Measurements from ENCODE around the gene TVP23C. TPM values are rescaled to one million over a fixed set of nuclear protein-coding genes. Genes with fewer than 3 reads are reported as not detected.

Gene TVP23C
- total RNA-seq, 4 donors from 2014 or later = 5.6 to 14.8 (median 8.2) TPM

DNA sequence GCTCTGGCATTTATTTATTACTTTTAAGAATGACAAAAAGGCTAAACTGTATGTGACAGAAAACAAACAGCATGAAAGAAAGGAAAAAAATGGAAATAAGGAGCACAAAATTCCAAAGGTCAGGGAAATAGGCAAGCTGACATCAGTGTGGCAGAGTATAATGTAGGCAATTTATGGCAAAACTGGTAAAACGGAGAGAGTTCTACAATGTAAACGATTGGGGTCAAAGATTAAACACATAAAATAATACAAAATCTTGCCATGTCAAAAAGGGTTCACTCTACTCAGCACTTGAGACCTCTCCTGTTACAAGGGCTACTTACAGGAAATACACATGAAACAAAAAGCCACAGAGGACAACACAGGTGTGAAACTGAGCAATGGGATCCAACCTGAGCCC is 48.8 kb downstream of the TVP23C start:
- H3K4me3 ChIP-seq (ENCODE audit: low read depth, poor library complexity, severe bottlenecking) = no peak overlapping the region
- WGBS, 2 donors = 84% methylated on average over 2 of the region's 2 CpGs
- TF ChIP-seq, protein P1, sequence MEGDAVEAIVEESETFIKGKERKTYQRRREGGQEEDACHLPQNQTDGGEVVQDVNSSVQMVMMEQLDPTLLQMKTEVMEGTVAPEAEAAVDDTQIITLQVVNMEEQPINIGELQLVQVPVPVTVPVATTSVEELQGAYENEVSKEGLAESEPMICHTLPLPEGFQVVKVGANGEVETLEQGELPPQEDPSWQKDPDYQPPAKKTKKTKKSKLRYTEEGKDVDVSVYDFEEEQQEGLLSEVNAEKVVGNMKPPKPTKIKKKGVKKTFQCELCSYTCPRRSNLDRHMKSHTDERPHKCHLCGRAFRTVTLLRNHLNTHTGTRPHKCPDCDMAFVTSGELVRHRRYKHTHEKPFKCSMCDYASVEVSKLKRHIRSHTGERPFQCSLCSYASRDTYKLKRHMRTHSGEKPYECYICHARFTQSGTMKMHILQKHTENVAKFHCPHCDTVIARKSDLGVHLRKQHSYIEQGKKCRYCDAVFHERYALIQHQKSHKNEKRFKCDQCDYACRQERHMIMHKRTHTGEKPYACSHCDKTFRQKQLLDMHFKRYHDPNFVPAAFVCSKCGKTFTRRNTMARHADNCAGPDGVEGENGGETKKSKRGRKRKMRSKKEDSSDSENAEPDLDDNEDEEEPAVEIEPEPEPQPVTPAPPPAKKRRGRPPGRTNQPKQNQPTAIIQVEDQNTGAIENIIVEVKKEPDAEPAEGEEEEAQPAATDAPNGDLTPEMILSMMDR (IDR thresholded peaks at IDR 0.05) = no peak
- TF ChIP-seq POLR2A (IDR thresholded peaks at IDR 0.05) = no peak
- DNase-seq (ENCODE audit: low spot score in 2 of 2) = no peak
- intact Hi-C loops (cut with DNase I; ENCODE audit: low total_unique reads) = no loop called here

GRCh38 chr17:15513856-15514459 is 49.3 kb downstream of the TVP23C start:
- WGBS, 2 donors = 79% methylated on average over 9 of the region's 9 CpGs
- TF ChIP-seq, protein P1 (IDR thresholded peaks at IDR 0.05) = no peak
- TF ChIP-seq POLR2A (IDR thresholded peaks at IDR 0.05) = no peak
- H3K4me3 ChIP-seq (ENCODE audit: low read depth, poor library complexity, severe bottlenecking) = no peak overlapping the region
- intact Hi-C loops (cut with DNase I; ENCODE audit: low total_unique reads) = no loop called here
- DNase-seq (ENCODE audit: low spot score in 2 of 2) = no peak

DNA sequence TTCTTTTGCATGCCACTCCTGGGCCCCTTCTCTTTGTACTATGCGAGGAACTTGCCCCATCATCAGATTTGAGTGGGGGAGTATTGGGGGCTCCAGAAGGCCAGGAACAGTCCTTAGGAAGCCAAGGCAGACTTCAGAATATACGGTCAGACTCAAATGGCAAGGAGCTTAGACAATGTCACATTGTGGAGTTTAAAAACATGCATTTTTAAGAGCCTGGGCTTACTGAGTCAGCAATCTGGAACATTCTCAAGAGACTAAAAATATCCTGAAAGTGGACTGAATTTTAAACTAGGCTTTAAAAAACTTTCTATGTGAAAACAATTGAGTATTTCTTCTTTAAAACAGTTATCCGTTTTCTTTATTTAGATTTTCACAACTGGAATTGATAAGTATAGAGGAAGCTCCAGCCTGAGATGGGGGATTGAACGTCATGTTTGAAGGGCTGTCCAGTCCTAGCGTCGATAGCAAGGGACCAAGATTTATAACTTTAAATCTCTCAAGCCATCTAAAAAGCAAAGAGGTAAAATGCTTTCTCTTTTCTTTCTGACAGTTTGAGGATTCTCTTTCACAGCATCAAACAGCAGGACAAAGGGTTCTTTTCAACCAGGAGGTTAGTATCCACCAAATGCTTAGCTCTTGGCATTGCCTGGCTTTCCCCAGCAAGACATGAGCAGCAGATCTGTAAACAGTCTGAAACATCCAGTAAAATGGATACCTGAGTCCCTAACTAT is 50.1 kb downstream of the TVP23C start:
- no peak for DNase-seq (ENCODE audit: low spot score in 2 of 2)
- intact Hi-C loops (cut with DNase I; ENCODE audit: low total_unique reads) = no loop called here
- 56 to 61% methylated on average over 6 of the region's 6 CpGs for WGBS, 2 donors
- TF ChIP-seq POLR2A (IDR thresholded peaks at IDR 0.05) = no peak
- TF ChIP-seq, protein P1 (IDR thresholded peaks at IDR 0.05) = no peak
- H3K4me3 ChIP-seq (ENCODE audit: low read depth, poor library complexity, severe bottlenecking) = no peak overlapping the region

DNA sequence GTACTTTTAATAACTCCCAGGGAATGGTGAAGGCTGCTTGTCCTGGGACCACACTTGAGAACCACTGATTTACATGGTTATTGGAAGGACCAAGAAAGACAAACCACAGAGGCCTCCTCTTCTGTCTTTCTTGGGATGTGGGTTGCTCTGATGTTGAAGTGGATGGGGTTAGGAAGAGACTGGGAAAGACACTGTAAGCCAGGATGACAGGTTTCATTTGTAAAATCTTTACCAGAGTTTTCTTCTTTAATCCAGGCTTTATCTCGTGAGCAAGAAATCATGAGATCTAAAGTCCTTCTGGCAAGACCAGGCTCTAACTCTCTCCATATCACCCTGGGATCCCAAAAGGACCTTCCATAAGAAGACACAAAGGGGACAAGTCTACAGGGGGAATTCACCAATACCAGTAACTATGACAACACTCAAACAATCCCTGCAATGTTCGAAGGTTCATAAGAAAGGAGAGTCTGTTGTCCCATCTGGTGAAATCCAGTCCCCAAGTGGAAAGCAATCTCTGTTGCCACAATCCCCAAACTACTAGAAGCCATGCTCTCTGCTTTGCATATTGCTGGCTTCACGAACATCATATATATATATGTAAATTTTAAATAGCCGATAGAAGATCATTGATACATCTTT is 51.1 kb downstream of the TVP23C start:
- intact Hi-C loops (cut with DNase I; ENCODE audit: low total_unique reads) = no loop called here
- no peak for DNase-seq (ENCODE audit: low spot score in 2 of 2)
- TF ChIP-seq, protein P1 (IDR thresholded peaks at IDR 0.05) = no peak
- no peak for TF ChIP-seq POLR2A (IDR thresholded peaks at IDR 0.05)
- WGBS, 2 donors = 93 to 94% methylated on average over 4 of the region's 4 CpGs
- no peak overlapping the region for H3K4me3 ChIP-seq (ENCODE audit: low read depth, poor library complexity, severe bottlenecking)

- H3K4me3 ChIP-seq (ENCODE audit: low read depth, poor library complexity, severe bottlenecking) = no peak overlapping the region
- no peak for DNase-seq (ENCODE audit: low spot score in 2 of 2)
- TF ChIP-seq, protein P1 (IDR thresholded peaks at IDR 0.05) = no peak
- no peak for TF ChIP-seq POLR2A (IDR thresholded peaks at IDR 0.05)
- WGBS, 2 donors = 65 to 73% methylated on average over 2 of the region's 2 CpGs
- intact Hi-C loops (cut with DNase I; ENCODE audit: low total_unique reads) = no loop called here
These were observed 52.1 kb downstream of the TVP23C start for GRCh38 chr17:15511142-15511541.

All from lower leg skin (tissue), 4 donors.